ENCODE data around the gene SRSF10. TPM values are rescaled to one million over a fixed set of nuclear protein-coding genes. Genes with fewer than 3 reads are reported as not detected.

Gene SRSF10
- total and polyA plus RNA-seq, 9 of the 15 experiments (the other 6 are each of a cell fraction or from before 2014, with no cell fraction given) = 154 to 264 (median 205) TPM

DNA sequence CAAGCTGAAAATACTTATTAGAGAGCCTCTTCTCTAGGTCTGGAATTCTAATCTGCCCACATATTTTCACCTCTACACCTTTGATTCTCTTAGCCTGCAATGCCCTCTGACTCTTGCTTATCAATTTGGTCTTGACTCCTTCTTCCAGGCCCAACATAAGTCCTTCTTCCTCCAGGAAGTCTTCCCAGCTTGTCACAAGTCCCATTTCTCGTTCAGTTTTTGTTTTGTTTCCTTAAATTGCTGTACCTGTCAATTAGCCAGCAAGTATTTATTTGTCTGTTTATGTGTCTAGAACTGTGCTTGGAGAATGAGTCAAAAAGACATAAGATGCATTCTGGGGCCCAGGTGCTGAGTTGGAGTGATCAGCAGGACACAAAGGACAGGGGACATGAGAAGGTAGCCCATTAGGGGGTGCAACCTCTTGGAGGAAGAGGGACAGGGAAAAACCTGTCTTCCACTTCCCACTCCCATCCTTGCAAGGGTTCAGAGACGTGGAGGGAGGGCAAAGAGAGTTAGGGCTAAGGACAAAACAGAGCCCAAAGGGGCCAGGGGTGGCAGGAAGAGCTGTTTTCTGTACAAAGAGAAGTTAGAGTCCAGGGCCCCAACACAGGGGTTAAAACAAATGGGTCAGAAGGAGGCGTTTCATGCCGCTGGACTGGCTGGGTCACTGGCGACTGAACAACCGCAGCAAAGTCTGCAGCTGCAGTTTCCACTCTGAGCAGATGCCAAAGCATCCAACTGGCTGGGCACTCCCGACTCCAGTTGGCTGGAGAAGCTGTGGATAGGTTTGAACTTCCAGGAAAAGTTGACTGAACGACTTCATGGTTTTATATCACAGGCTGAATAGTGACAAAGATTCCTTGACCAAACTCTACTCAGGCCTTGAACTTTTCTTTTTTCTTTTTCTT lies 56.3 kb downstream of the SRSF10 start:
- CTCF ChIA-PET (ENCODE audit: low intra/inter-chr PET ratio) = interaction anchor here (0.6 kb wide), 1 partner anchor 180 kb away, joined by 3 read pairs; no protein-coding TSS in a partner anchor
- intact Hi-C loops (cut with micrococcal nuclease) = no loop called here

More for the DNA sequence above, 56.3 kb downstream of the SRSF10 start:
- H3K4me1 ChIP-seq (replicated peaks in 1 of 2; ENCODE audit: control insufficient read depth in 2 of 2, insufficient read depth in 2 of 2, low read length in 2 of 2) = peaks cover 8 to 17% of the 10 kb centered on the region in 2 experiments
- H3K79me2 ChIP-seq (ENCODE audit: control insufficient read depth, insufficient read depth, low read length) = no peaks in the 10 kb centered on the region
- H3K9me3 ChIP-seq (replicated peaks; ENCODE audit: control insufficient read depth, insufficient read depth, low read depth, low read length) = no peaks in the 10 kb centered on the region
- H3K36me3 ChIP-seq (ENCODE audit: control insufficient read depth, insufficient read depth, low read length) = no peaks in the 10 kb centered on the region
- H3K9ac ChIP-seq (ENCODE audit: insufficient read depth in 1 of 2, low read depth in 2 of 2, low read length in 2 of 2) = no peak overlapping the region
- DNase-seq (ENCODE audit: extremely low read depth in 1 of 4, low spot score in 3 of 4) = peak in 1 of 4 experiments; percentile 10
- no peak for FAIRE-seq
- POLR2A ChIA-PET = interaction anchor here (0.5 to 2.0 kb wide), 6 partner anchors 10 to 1603 kb away, joined by 3 to 5 read pairs (median 3); no protein-coding TSS in a partner anchor
- no peaks in the 10 kb centered on the region for H3K9me1 ChIP-seq (ENCODE audit: control insufficient read depth, insufficient read depth, low read length)
- TF ChIP-seq ZNF263 (CRISPR knock-in tag; IDR thresholded peaks at IDR 0.05; ENCODE audit: borderline replicate concordance) (no peak), ZNF41 (CRISPR knock-in tag; conservative IDR thresholded peaks at IDR 0.05) (no peak), ZFP36 (IDR thresholded peaks at IDR 0.05; ENCODE audit: low read depth, low read length, partially characterized antibody) (peak; percentile 95), ZNF253 (CRISPR knock-in tag; conservative IDR thresholded peaks at IDR 0.05) (no peak), RBM25 (IDR thresholded peaks at IDR 0.05; ENCODE audit: low read depth, low read length, severe bottlenecking) (peak; percentile 27), KLF13 (tag; IDR thresholded peaks at IDR 0.05; ENCODE audit: borderline replicate concordance, low read depth) (no peak), ZNF436 (CRISPR knock-in tag; IDR thresholded peaks at IDR 0.05) (peak; percentile 53; the same call in 1 of the 2 replicates), BCOR (IDR thresholded peaks at IDR 0.05) (peak; percentile 63)
- ATAC-seq = no peak
- H3K4me2 ChIP-seq (ENCODE audit: insufficient read depth, low read length) = no peak overlapping the region
- 47% methylated on average over 8 of the region's 8 CpGs for WGBS (ENCODE audit: insufficient coverage, low coverage, missing lambda C conversion rate)
- no peak overlapping the region for H3K27ac ChIP-seq (ENCODE audit: extremely low read depth, low read depth, low read length)
- H4K20me1 ChIP-seq (replicated peaks; ENCODE audit: control insufficient read depth, insufficient read depth, low read length) = no peaks in the 10 kb centered on the region
- in situ Hi-C loops (cut with MboI) = no loop called here
- peak overlapping the region; percentile 22; the same call in 1 of the 2 replicates for H2AFZ ChIP-seq (ENCODE audit: low read depth, low read length)
- BruUV-seq (replicated peaks) = no TSS peak
- no peaks in the 10 kb centered on the region for H3K27me3 ChIP-seq (ENCODE audit: control insufficient read depth in 2 of 2, insufficient read depth in 2 of 2, low read length in 2 of 2)
- no peak overlapping the region for H3K4me3 ChIP-seq

Measured in K562 (cell line).